MCF 10A (cell line): ENCODE data around the gene SIGLEC7. TPM values are rescaled to one million over a fixed set of nuclear protein-coding genes. Genes with fewer than 3 reads are reported as not detected.
A peak's percentile ranks its signal among the peaks of the same experiment; 100 is the strongest.
"Not testable (repeated sequence)": the region's sequence is repeated elsewhere in the genome, so short reads cannot be mapped to it uniquely, and the experiment has no call there.

ENCODE experiments used
- BruUV-seq: library from RNA; stranded (reverse); fragments of 400-500 nt; replicated peaks from 2 replicates; lab custom pipeline; 2021; lab: Mats Ljungman, UMichigan
- CTCF ChIA-PET: fragments of 300-600 bp; sonication (Branson Sonifier 250); formaldehyde crosslinking; extraction: SDS; loops from one replicate; lab custom pipeline; 2021; ENCODE audit warnings: antibody characterized with exemption, inconsistent platforms; lab: Yijun Ruan, JAX
- POLR2A ChIA-PET: fragments of 300-600, 350-650 bp; sonication (Branson Sonifier 250); formaldehyde crosslinking; extraction: SDS; loops from one replicate; lab custom pipeline; 2020; ENCODE audit warnings: antibody characterized with exemption, inconsistent platforms; lab: Yijun Ruan, JAX
- DNase-seq: peaks from one replicate; pipeline ENCODE4 v3.0.0-alpha.2; 2018; ENCODE audit not compliant: unreplicated experiment
- H3K27ac Mint-ChIP-seq: one replicate; pipeline ENCODE4 v1.8.0; 2022; ENCODE audit warnings: mild to moderate bottlenecking, low read depth, mixed read lengths; ENCODE audit not compliant: unreplicated experiment
- H3K27me3 Mint-ChIP-seq: one replicate; pipeline ENCODE4 v1.8.0; 2022; ENCODE audit warnings: mixed read lengths; ENCODE audit not compliant: insufficient read depth, unreplicated experiment
- H3K36me3 Mint-ChIP-seq: one replicate; pipeline ENCODE4 v1.8.0; 2022; ENCODE audit warnings: mild to moderate bottlenecking, moderate library complexity, mixed read lengths; ENCODE audit not compliant: insufficient read depth, unreplicated experiment
- H3K4me1 Mint-ChIP-seq: one replicate; pipeline ENCODE4 v1.8.0; 2022; ENCODE audit warnings: mixed read lengths; ENCODE audit not compliant: insufficient read depth, unreplicated experiment
- H3K4me3 Mint-ChIP-seq: one replicate; pipeline ENCODE4 v1.8.0; 2022; ENCODE audit warnings: mild to moderate bottlenecking, moderate library complexity, mixed read lengths; ENCODE audit not compliant: unreplicated experiment
- H3K9me3 Mint-ChIP-seq: one replicate; pipeline ENCODE4 v1.8.0; 2022; ENCODE audit warnings: mixed read lengths; ENCODE audit not compliant: unreplicated experiment
- intact Hi-C: fragments of 100-400 bp; cut with micrococcal nuclease; formaldehyde crosslinking; loops from 2 replicates; pipeline ENCODE4 v1.14.1; 2022
- total RNA-seq: library from RNA; stranded (reverse); gene quantifications from 2 replicates; pipeline ENCODE4 v1.2.3, GENCODE V29; 2022
- TF ChIP-seq, protein P1 (sequence below): fragments of 200-600 bp; IDR thresholded peaks from one replicate; pipeline ENCODE4 v1.8.0; 2022; ENCODE audit warnings: antibody characterized with exemption, mild to moderate bottlenecking; ENCODE audit not compliant: unreplicated experiment

The SIGLEC7 gene
- total RNA-seq, 1 experiment from 2014 or later = not detected

- intact Hi-C loops = loop anchor here (1.0 kb wide), 1 partner anchor 148 kb away; no protein-coding TSS in a partner anchor
- CTCF ChIA-PET = interaction anchor here (0.6 to 3.2 kb wide), 12 partner anchors 9 to 1585 kb away, joined by 3 to 16 read pairs (median 4); no protein-coding TSS in a partner anchor
- not testable (repeated sequence) for BruUV-seq
Observed at GRCh38 chr19:51169283-51169918, 27.3 kb downstream of the SIGLEC7 start.

DNA sequence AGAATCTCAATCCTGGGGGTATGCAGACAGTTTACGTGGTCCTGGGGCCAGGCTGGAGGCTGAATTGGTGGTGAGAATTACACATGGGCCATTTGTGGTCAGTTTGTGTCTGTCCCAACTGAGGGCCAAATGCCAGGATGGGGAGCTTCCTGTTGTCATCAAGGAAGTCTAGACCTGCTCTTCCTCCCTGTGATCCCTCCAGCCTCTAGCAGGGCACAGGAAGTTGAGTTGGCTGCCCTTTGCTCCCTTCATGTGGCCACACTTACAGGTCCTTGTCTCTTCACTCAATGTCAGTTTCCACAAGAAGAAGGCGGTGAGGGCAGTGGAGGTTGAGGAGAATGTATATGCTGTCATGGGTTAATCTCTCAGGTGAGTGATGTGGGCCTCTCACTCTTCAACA is 30.1 kb downstream of the SIGLEC7 start:
- H3K4me3 Mint-ChIP-seq = no peak overlapping the region
- no peak overlapping the region for H3K27ac Mint-ChIP-seq
- ChIA-PET POLR2A (no interaction called here), CTCF (interaction anchor here (0.6 to 1.1 kb wide), 2 partner anchors 14 to 71 kb away, joined by 3 read pairs; no protein-coding TSS in a partner anchor)
- intact Hi-C loops = no loop called here
- TF ChIP-seq, protein P1, sequence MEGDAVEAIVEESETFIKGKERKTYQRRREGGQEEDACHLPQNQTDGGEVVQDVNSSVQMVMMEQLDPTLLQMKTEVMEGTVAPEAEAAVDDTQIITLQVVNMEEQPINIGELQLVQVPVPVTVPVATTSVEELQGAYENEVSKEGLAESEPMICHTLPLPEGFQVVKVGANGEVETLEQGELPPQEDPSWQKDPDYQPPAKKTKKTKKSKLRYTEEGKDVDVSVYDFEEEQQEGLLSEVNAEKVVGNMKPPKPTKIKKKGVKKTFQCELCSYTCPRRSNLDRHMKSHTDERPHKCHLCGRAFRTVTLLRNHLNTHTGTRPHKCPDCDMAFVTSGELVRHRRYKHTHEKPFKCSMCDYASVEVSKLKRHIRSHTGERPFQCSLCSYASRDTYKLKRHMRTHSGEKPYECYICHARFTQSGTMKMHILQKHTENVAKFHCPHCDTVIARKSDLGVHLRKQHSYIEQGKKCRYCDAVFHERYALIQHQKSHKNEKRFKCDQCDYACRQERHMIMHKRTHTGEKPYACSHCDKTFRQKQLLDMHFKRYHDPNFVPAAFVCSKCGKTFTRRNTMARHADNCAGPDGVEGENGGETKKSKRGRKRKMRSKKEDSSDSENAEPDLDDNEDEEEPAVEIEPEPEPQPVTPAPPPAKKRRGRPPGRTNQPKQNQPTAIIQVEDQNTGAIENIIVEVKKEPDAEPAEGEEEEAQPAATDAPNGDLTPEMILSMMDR = no peak
- no peaks in the 10 kb centered on the region for H3K36me3 Mint-ChIP-seq
- H3K9me3 Mint-ChIP-seq = no peaks in the 10 kb centered on the region
- DNase-seq = no peak
- BruUV-seq = no TSS peak
- no peaks in the 10 kb centered on the region for H3K4me1 Mint-ChIP-seq
- H3K27me3 Mint-ChIP-seq = no peaks in the 10 kb centered on the region

More at GRCh38 chr19:51169283-51169918, 27.3 kb downstream of the SIGLEC7 start:
- H3K4me1 Mint-ChIP-seq, H3K27ac Mint-ChIP-seq, H3K4me3 Mint-ChIP-seq, POLR2A ChIA-PET, H3K27me3 Mint-ChIP-seq, H3K9me3 Mint-ChIP-seq, H3K36me3 Mint-ChIP-seq: not testable (repeated sequence)
- peak; percentile 63 for DNase-seq
- TF ChIP-seq, protein P1 = peak; percentile 82

DNA sequence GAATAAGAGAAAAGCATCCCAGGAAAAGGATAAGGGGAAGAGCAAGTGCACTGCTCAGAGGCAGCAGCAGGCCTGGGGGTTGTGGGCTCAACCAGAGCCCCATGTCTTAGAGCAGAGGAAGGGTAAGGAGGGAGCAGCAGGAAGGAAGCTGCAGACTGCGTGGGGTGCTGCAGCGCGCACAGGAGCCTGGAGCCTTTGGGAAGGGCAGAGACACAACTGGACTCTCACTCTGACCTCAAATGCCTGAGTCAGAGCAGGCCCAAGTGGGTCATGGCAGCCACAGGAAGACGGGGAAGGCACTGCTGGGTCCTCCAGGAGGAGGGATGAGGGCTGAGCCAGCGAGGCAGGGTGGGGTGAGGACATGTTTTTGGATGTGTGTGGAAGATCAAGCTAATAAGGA is 31.6 kb downstream of the SIGLEC7 start:
- intact Hi-C loops = no loop called here
- POLR2A ChIA-PET = no interaction called here
- no peaks in the 10 kb centered on the region for H3K4me1 Mint-ChIP-seq
- TF ChIP-seq, protein P1 = no peak
- BruUV-seq = no TSS peak
- H3K27ac Mint-ChIP-seq = no peak overlapping the region
- DNase-seq = no peak
- no peaks in the 10 kb centered on the region for H3K27me3 Mint-ChIP-seq
- CTCF ChIA-PET = interaction anchor here (0.7 to 1.3 kb wide), 2 partner anchors 15 to 153 kb away, joined by 5 read pairs; no protein-coding TSS in a partner anchor
- no peaks in the 10 kb centered on the region for H3K9me3 Mint-ChIP-seq
- no peaks in the 10 kb centered on the region for H3K36me3 Mint-ChIP-seq
- no peak overlapping the region for H3K4me3 Mint-ChIP-seq

DNA sequence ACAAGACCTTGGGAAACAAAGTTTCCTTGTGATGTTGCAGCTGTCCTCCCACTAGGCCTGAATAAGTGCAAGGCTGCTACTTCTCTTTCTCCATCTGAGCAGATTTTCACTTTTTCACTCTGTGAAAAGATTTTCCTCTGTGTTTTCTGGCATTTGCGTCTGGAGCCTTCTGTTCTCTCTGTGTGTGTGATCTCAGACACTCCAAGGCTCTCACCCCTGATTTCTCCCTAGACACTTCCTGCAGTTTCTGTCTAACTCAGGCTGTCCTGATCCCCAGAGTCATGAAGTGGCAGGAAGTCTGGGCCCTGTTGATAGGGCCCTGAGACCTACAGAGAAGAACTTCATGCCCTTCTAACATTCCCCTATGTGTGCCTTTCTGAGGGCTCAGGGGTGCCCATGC is 37.2 kb downstream of the SIGLEC7 start:
- no peak overlapping the region for H3K4me3 Mint-ChIP-seq
- TF ChIP-seq, protein P1 = no peak
- H3K27me3 Mint-ChIP-seq = no peaks in the 10 kb centered on the region
- H3K4me1 Mint-ChIP-seq = no peaks in the 10 kb centered on the region
- POLR2A ChIA-PET = no interaction called here
- CTCF ChIA-PET = interaction anchor here (0.7 kb wide), 1 partner anchor 745 kb away, joined by 3 read pairs; no protein-coding TSS in a partner anchor
- H3K36me3 Mint-ChIP-seq = no peaks in the 10 kb centered on the region
- intact Hi-C loops = no loop called here
- no peak overlapping the region for H3K27ac Mint-ChIP-seq
- BruUV-seq = no TSS peak
- peaks cover 8% of the 10 kb centered on the region for H3K9me3 Mint-ChIP-seq
- no peak for DNase-seq
